Measurements from ENCODE around the gene SWAP70. TPM values are rescaled to one million over a fixed set of nuclear protein-coding genes. Genes with fewer than 3 reads are reported as not detected.
"Not testable (repeated sequence)": the region's sequence is repeated elsewhere in the genome, so short reads cannot be mapped to it uniquely, and the experiment has no call there.

SWAP70 gene
- total RNA-seq, 1 experiment from 2014 or later, result 18.6 TPM

- no peak overlapping the region for H3K4me2 ChIP-seq
- no peak for DNase-seq
- ChIA-PET CTCF (no interaction called here), POLR2A (ENCODE audit: unreplicated experiment) (interaction anchor here (0.8 kb wide), 1 partner anchor 172 kb away, joined by 10 read pairs; no protein-coding TSS in a partner anchor)
- H3K4me1 ChIP-seq (replicated peaks; ENCODE audit: insufficient read depth), result no peaks in the 10 kb centered on the region
- no peaks in the 10 kb centered on the region for H3K9me3 ChIP-seq (ENCODE audit: insufficient read depth, low read depth)
- H3K4me3 ChIP-seq, result no peak overlapping the region
- H2AFZ ChIP-seq, result no peak overlapping the region
- TF ChIP-seq CTCF (conservative IDR thresholded peaks at IDR 0.05), result no peak
- no peak for TF ChIP-seq EZH2 (IDR thresholded peaks at IDR 0.05; ENCODE audit: low read depth)
- H3K27me3 ChIP-seq (ENCODE audit: insufficient read depth, low read depth), result no peaks in the 10 kb centered on the region
- BruUV-seq (replicated peaks), result no TSS peak
- no peaks in the 10 kb centered on the region for H4K20me1 ChIP-seq (ENCODE audit: insufficient read depth)
- no peaks in the 10 kb centered on the region for H3K9me2 ChIP-seq (ENCODE audit: insufficient read depth)
- intact Hi-C loops (cut with micrococcal nuclease; ENCODE audit: unreplicated experiment), result no loop called here
- no peaks in the 10 kb centered on the region for H3K36me3 ChIP-seq (ENCODE audit: low read depth)
- H3F3A ChIP-seq (ENCODE audit: insufficient read depth, low read depth), result no peaks in the 10 kb centered on the region
- no peaks in the 10 kb centered on the region for H3K79me2 ChIP-seq (ENCODE audit: low read depth)
- no peak overlapping the region for H3K27ac ChIP-seq
Observed at GRCh38 chr11:9741260-9741659, 77.4 kb downstream of the SWAP70 start.

GRCh38 chr11:9743512-9743911 lies 79.6 kb downstream of the SWAP70 start:
- H3F3A ChIP-seq (ENCODE audit: insufficient read depth, low read depth); CTCF ChIA-PET; H3K4me3 ChIP-seq; H3K4me2 ChIP-seq; intact Hi-C loops (cut with micrococcal nuclease; ENCODE audit: unreplicated experiment); H3K36me3 ChIP-seq (ENCODE audit: low read depth); DNase-seq; H2AFZ ChIP-seq; H3K27ac ChIP-seq; BruUV-seq (replicated peaks); H3K9me2 ChIP-seq (ENCODE audit: insufficient read depth); H4K20me1 ChIP-seq (ENCODE audit: insufficient read depth); H3K4me1 ChIP-seq (replicated peaks; ENCODE audit: insufficient read depth); H3K9me3 ChIP-seq (ENCODE audit: insufficient read depth, low read depth); H3K27me3 ChIP-seq (ENCODE audit: insufficient read depth, low read depth); H3K79me2 ChIP-seq (ENCODE audit: low read depth); POLR2A ChIA-PET (ENCODE audit: unreplicated experiment): not testable (repeated sequence)

- Histone ChIP-seq H2AFZ (no peak overlapping the region), H3K9me2 (ENCODE audit: insufficient read depth) (no peaks in the 10 kb centered on the region), H3K79me2 (ENCODE audit: low read depth) (no peaks in the 10 kb centered on the region), H3K9me3 (ENCODE audit: insufficient read depth, low read depth) (no peaks in the 10 kb centered on the region), H3K4me2 (no peak overlapping the region), H3K36me3 (ENCODE audit: low read depth) (no peaks in the 10 kb centered on the region), H3K4me3 (no peak overlapping the region), H4K20me1 (ENCODE audit: insufficient read depth) (no peaks in the 10 kb centered on the region), H3K27me3 (ENCODE audit: insufficient read depth, low read depth) (no peaks in the 10 kb centered on the region), H3K27ac (no peak overlapping the region), H3F3A (ENCODE audit: insufficient read depth, low read depth) (no peaks in the 10 kb centered on the region), H3K4me1 (replicated peaks; ENCODE audit: insufficient read depth) (no peaks in the 10 kb centered on the region)
- CTCF ChIA-PET, result no interaction called here
- no TSS peak for BruUV-seq (replicated peaks)
- no peak for TF ChIP-seq CTCF (conservative IDR thresholded peaks at IDR 0.05)
- no peak for TF ChIP-seq EZH2 (IDR thresholded peaks at IDR 0.05; ENCODE audit: low read depth)
- no peak for DNase-seq
- POLR2A ChIA-PET (ENCODE audit: unreplicated experiment), result interaction anchor here (0.7 kb wide), 1 partner anchor 750 kb away, joined by 4 read pairs; no protein-coding TSS in a partner anchor
- intact Hi-C loops (cut with micrococcal nuclease; ENCODE audit: unreplicated experiment), result no loop called here
Observed at GRCh38 chr11:9745411-9746211, 81.7 kb downstream of the SWAP70 start.

- H3K4me1 ChIP-seq (replicated peaks; ENCODE audit: insufficient read depth), result no peaks in the 10 kb centered on the region
- H3K79me2 ChIP-seq (ENCODE audit: low read depth), result no peaks in the 10 kb centered on the region
- intact Hi-C loops (cut with micrococcal nuclease; ENCODE audit: unreplicated experiment), result no loop called here
- no peaks in the 10 kb centered on the region for H3K27me3 ChIP-seq (ENCODE audit: insufficient read depth, low read depth)
- H3K9me3 ChIP-seq (ENCODE audit: insufficient read depth, low read depth), result no peaks in the 10 kb centered on the region
- TF ChIP-seq EZH2 (IDR thresholded peaks at IDR 0.05; ENCODE audit: low read depth), result no peak
- TF ChIP-seq CTCF (conservative IDR thresholded peaks at IDR 0.05), result no peak
- ChIA-PET CTCF (no interaction called here), POLR2A (ENCODE audit: unreplicated experiment) (no interaction called here)
- H3K27ac ChIP-seq, result no peak overlapping the region
- H3K36me3 ChIP-seq (ENCODE audit: low read depth), result no peaks in the 10 kb centered on the region
- no peaks in the 10 kb centered on the region for H3F3A ChIP-seq (ENCODE audit: insufficient read depth, low read depth)
- H3K4me2 ChIP-seq, result no peak overlapping the region
- no peaks in the 10 kb centered on the region for H4K20me1 ChIP-seq (ENCODE audit: insufficient read depth)
- no peak overlapping the region for H2AFZ ChIP-seq
- BruUV-seq (replicated peaks), result no TSS peak
- H3K9me2 ChIP-seq (ENCODE audit: insufficient read depth), result no peaks in the 10 kb centered on the region
- no peak overlapping the region for H3K4me3 ChIP-seq
- DNase-seq, result no peak
Observed at GRCh38 chr11:9747229-9747628, 83.4 kb downstream of the SWAP70 start.

Data from PC-9 (cell line).